Ovary (tissue), 9 donors: Measurements from ENCODE around the gene OTC. TPM values are rescaled to one million over a fixed set of nuclear protein-coding genes. Genes with fewer than 3 reads are reported as not detected.

ENCODE experiments used
- DNase-seq, 5 donors: peaks; one replicate each; pipeline ENCODE4 v3.0.0-alpha.2; 2019 to 2020
- H3K27ac ChIP-seq, 2 donors: fragments of 200-600 bp; one replicate each; pipeline versions ENCODE4 v1.5.1 to v1.8.0; 2019 to 2022
- H3K27me3 ChIP-seq: fragments of 200-600 bp; one replicate; pipeline ENCODE4 v1.8.0; 2022
- H3K36me3 ChIP-seq: fragments of 200-600 bp; sonication (generic); one replicate; pipeline ENCODE4 v1.5.1; 2019
- H3K4me1 ChIP-seq: one replicate; pipeline ENCODE4 v1.8.1; 2013; ENCODE audit warnings: mild to moderate bottlenecking, moderate library complexity; ENCODE audit not compliant: insufficient read depth
- H3K4me3 ChIP-seq: fragments of 200-600 bp; sonication (generic); one replicate; pipeline ENCODE4 v1.5.1; 2017
- H3K9me3 ChIP-seq, 2 donors: fragments of 200-600 bp in 1 of 2; sonication (generic) in 1 of 2; one replicate each; pipeline versions ENCODE4 v1.5.1 to v1.8.1; 2013 to 2019; ENCODE audit warnings: mild to moderate bottlenecking in 1 of 2, moderate library complexity in 1 of 2
- CTCF ChIP-seq, 3 donors: fragments of 450-650 bp in 2 of 3; fragments of 200-600 bp in 1 of 3; IDR thresholded peaks; one replicate each; pipeline versions ENCODE4 v1.5.1 to v1.8.0; 2016 to 2022; ENCODE audit warnings: antibody characterized with exemption in 3 of 3, mild to moderate bottlenecking in 1 of 3
- EP300 ChIP-seq: sonication (generic); formaldehyde crosslinking; IDR thresholded peaks from one replicate; pipeline ENCODE4 v1.6.1; 2017; ENCODE audit warnings: antibody characterized with exemption
- POLR2A ChIP-seq: fragments of 450-650 bp; IDR thresholded peaks from one replicate; pipeline ENCODE4 v1.6.1; 2017; ENCODE audit warnings: antibody characterized with exemption, mild to moderate bottlenecking, moderate library complexity
- WGBS, 3 donors: extraction: QIAGEN DNeasy Blood & Tissue Kit in 1 of 3; methylation state at CpG; one replicate each; pipeline versions ENCODE4 v1.1.5 to v1.1.7; 2013 to 2017; 5-methylcytosine and 5-hydroxymethylcytosine counted together
- intact Hi-C, 4 donors: fragments of 100-400 bp; cut with DNase I; formaldehyde crosslinking; loops; one replicate each; pipeline versions ENCODE4 v1.11.0 to v1.15.1; 2022 to 2023
- polyA plus RNA-seq, 2 donors: library from polyadenylated mRNA; stranded (reverse); fragments of 200-250 nt in 1 of 2; fragments of 350-450 nt in 1 of 2; fragmentation: Illumina TruSeq in 1 of 2; extraction: RNeasy Lipid Tissue Mini Kit (QIAGEN cat#74804) in 1 of 2; gene quantifications; one replicate each; pipeline ENCODE4 v1.2.3, GENCODE V29; 2013 to 2014
- total RNA-seq, 7 donors: library from RNA; depleted of rRNA in 2 of 7; stranded (reverse); fragments of >200 nt in 2 of 7; fragmentation: NEBNext Ultra II Directional in 3 of 7; extraction: Animal tissue kit (Norgen Biotek cat#: 25700) in 3 of 7; gene quantifications; one replicate each; pipeline versions ENCODE4 v1.1.0 to v1.2.4, GENCODE V29; 2016 to 2023
- donor health status: DM: no; HTN: no; CAD: no; lungs with moderate emphysema.
- donor health status: DM: no; HTN: no; CAD: no.
- donor health status: Bipolar disorder and iron deficiency.
- donor health status: DM: yes; HTN: yes; CAD: no.
- donor health status: DM: no; HTN: no; CAD: no.
- donor health status: DM: yes; HTN: yes; CAD: no.

Gene OTC
- total and polyA plus RNA-seq, 9 donors = 0.18 to 2.2 (median 0.34) TPM; not detected in 4

GRCh38 chrX:38403834-38404233, 51.4 kb downstream of the OTC start:
- 79 to 88% (median 81%) methylated on average over 1 of the region's 1 CpG for WGBS, 3 donors
- no peak for DNase-seq
- intact Hi-C loops = no loop called here

GRCh38 chrX:38407126-38407525, 54.7 kb downstream of the OTC start:
- no peak overlapping the region for H3K27ac ChIP-seq
- TF ChIP-seq POLR2A (no peak), EP300 (no peak), CTCF (IDR thresholded peaks at IDR 0.05) (no peak)
- no peak overlapping the region for H3K4me3 ChIP-seq
- intact Hi-C loops = no loop called here
- no peak for DNase-seq
- WGBS, 3 donors = 35 to 42% (median 39%) methylated on average over 4 of the region's 4 CpGs
- no peaks in the 10 kb centered on the region for H3K9me3 ChIP-seq
- H3K36me3 ChIP-seq = no peaks in the 10 kb centered on the region
- no peaks in the 10 kb centered on the region for H3K4me1 ChIP-seq
- no peaks in the 10 kb centered on the region for H3K27me3 ChIP-seq

More at GRCh38 chrX:38403834-38404233, 51.4 kb downstream of the OTC start:
- Histone ChIP-seq H3K27ac (no peak overlapping the region), H3K4me3 (no peak overlapping the region), H3K27me3 (no peaks in the 10 kb centered on the region), H3K4me1 (no peaks in the 10 kb centered on the region), H3K36me3 (no peaks in the 10 kb centered on the region), H3K9me3 (no peaks in the 10 kb centered on the region)
- TF ChIP-seq POLR2A (no peak), EP300 (no peak), CTCF (IDR thresholded peaks at IDR 0.05) (no peak)

GRCh38 chrX:38409289-38409688, 56.9 kb downstream of the OTC start:
- Histone ChIP-seq H3K27me3 (no peaks in the 10 kb centered on the region), H3K4me1 (no peaks in the 10 kb centered on the region), H3K4me3 (no peak overlapping the region), H3K9me3 (no peaks in the 10 kb centered on the region), H3K27ac (no peak overlapping the region), H3K36me3 (no peaks in the 10 kb centered on the region)
- DNase-seq = no peak
- intact Hi-C loops = no loop called here
- TF ChIP-seq POLR2A = no peak
- TF ChIP-seq EP300 = no peak
- TF ChIP-seq CTCF (IDR thresholded peaks at IDR 0.05) = no peak

GRCh38 chrX:38426785-38427184, 74.4 kb downstream of the OTC start:
- Histone ChIP-seq H3K9me3 (no peaks in the 10 kb centered on the region), H3K4me1 (no peaks in the 10 kb centered on the region), H3K4me3 (no peak overlapping the region), H3K36me3 (no peaks in the 10 kb centered on the region), H3K27ac (no peak overlapping the region), H3K27me3 (no peaks in the 10 kb centered on the region)
- intact Hi-C loops = no loop called here
- TF ChIP-seq POLR2A (no peak), EP300 (no peak), CTCF (IDR thresholded peaks at IDR 0.05) (no peak)
- no peak for DNase-seq

- Histone ChIP-seq H3K27me3 (no peaks in the 10 kb centered on the region), H3K9me3 (no peaks in the 10 kb centered on the region), H3K36me3 (no peaks in the 10 kb centered on the region), H3K4me3 (no peak overlapping the region), H3K27ac (no peak overlapping the region), H3K4me1 (no peaks in the 10 kb centered on the region)
- DNase-seq = no peak
- intact Hi-C loops = no loop called here
- no peak for TF ChIP-seq EP300
- no peak for TF ChIP-seq CTCF (IDR thresholded peaks at IDR 0.05)
- no peak for TF ChIP-seq POLR2A
- 66 to 77% (median 67%) methylated on average over 1 of the region's 1 CpG for WGBS, 3 donors
Observed at GRCh38 chrX:38431525-38431924, 79.1 kb downstream of the OTC start.
